HepG2 (cell line): Measurements from ENCODE around the gene AS3MT. TPM values are rescaled to one million over a fixed set of nuclear protein-coding genes. Genes with fewer than 3 reads are reported as not detected.

Source experiments
- ADNP ChIP-seq: sonication (generic); formaldehyde crosslinking; IDR thresholded peaks from 2 replicates; pipeline ENCODE4 v1.4.0; 2020; ENCODE audit warnings: missing genetic modification reagents
- CHD4 ChIP-seq: fragments of 200-600 bp; sonication (generic); IDR thresholded peaks from 2 replicates; pipeline ENCODE4 v1.7.0; 2017; ENCODE audit warnings: mild to moderate bottlenecking, low read length, borderline replicate concordance
- CREB1 ChIP-seq, 2 experiments: fragments of 450-650 bp in 1 of 2; IDR thresholded peaks; 2 replicates each; pipeline ENCODE4 v1.6.1; 2016 to 2017; ENCODE audit warnings: control low read depth in 1 of 2, mild to moderate bottlenecking in 1 of 2, missing compliant biosample characterization in 1 of 2, missing genetic modification characterization in 1 of 2
- GPN1 ChIP-seq: sonication (generic); formaldehyde crosslinking; IDR thresholded peaks from 2 replicates; pipeline ENCODE4 v1.5.1; 2020; ENCODE audit warnings: missing genetic modification reagents, borderline replicate concordance
- PLRG1 ChIP-seq: fragments of 450-650 bp; conservative IDR thresholded peaks from 2 replicates; pipeline ENCODE4 v1.6.1; 2016
- RBAK ChIP-seq: sonication (generic); formaldehyde crosslinking; IDR thresholded peaks from 2 replicates; pipeline ENCODE4 v1.5.1; 2020; ENCODE audit warnings: mild to moderate bottlenecking, missing genetic modification reagents
- SALL2 ChIP-seq: sonication (generic); formaldehyde crosslinking; IDR thresholded peaks from 2 replicates; pipeline ENCODE4 v1.8.1; 2023; ENCODE audit warnings: mild to moderate bottlenecking, missing genetic modification reagents, inconsistent platforms
- SETDB1 ChIP-seq: sonication (generic); formaldehyde crosslinking; IDR thresholded peaks from 2 replicates; pipeline ENCODE4 v1.5.1; 2020; ENCODE audit warnings: missing genetic modification reagents, mild to moderate bottlenecking, borderline replicate concordance
- SUZ12 ChIP-seq: fragments of 150-350 bp; IDR thresholded peaks from 2 replicates; pipeline ENCODE4 v1.6.1; 2014; ENCODE audit warnings: low read depth, low read length
- TBP ChIP-seq: sonication (generic); formaldehyde crosslinking; IDR thresholded peaks from 2 replicates; pipeline ENCODE4 v1.5.0; 2020; ENCODE audit warnings: missing genetic modification reagents
- ZFP1 ChIP-seq: IDR thresholded peaks from 2 replicates; pipeline ENCODE4 v1.6.1; 2016
- ZNF205 ChIP-seq: IDR thresholded peaks from 2 replicates; pipeline ENCODE4 v1.6.1; 2018; ENCODE audit warnings: missing biosample characterization, missing genetic modification reagents
- ZNF337 ChIP-seq: sonication (generic); formaldehyde crosslinking; IDR thresholded peaks from 2 replicates; pipeline ENCODE4 v1.5.1; 2020; ENCODE audit warnings: missing genetic modification reagents, low read depth, mild to moderate bottlenecking, borderline replicate concordance
- ZNF460 ChIP-seq: sonication (generic); formaldehyde crosslinking; IDR thresholded peaks from 2 replicates; pipeline ENCODE4 v1.5.1; 2020; ENCODE audit warnings: missing genetic modification reagents, mild to moderate bottlenecking, borderline replicate concordance
- ZSCAN20 ChIP-seq: sonication (generic); formaldehyde crosslinking; IDR thresholded peaks from 2 replicates; pipeline ENCODE4 v1.4.0; 2020; ENCODE audit warnings: missing genetic modification reagents, mild to moderate bottlenecking, borderline replicate concordance
- polyA plus RNA-seq, 8 experiments: library from polyadenylated mRNA; depleted of rRNA in 3 of 8; stranded (reverse) in 7 of 8; unstranded in 1 of 8; fragments of >200 nt; fragmentation: Illumina TruSeq in 4 of 8; extraction: Trizol in 4 of 8; gene quantifications; 2 replicates each; pipeline versions ENCODE4 v1.2.1 to v1.2.3, GENCODE V29; 2011 to 2016; ENCODE audit warnings: low read depth in 4 of 8, missing spikeins in 1 of 8, mixed read lengths in 1 of 8; ENCODE audit not compliant: insufficient read depth in 1 of 8
- total RNA-seq, 5 experiments: library from RNA; depleted of rRNA; stranded (reverse); fragments of >200 nt; fragmentation: Illumina TruSeq; extraction: Trizol; gene quantifications; 2 replicates each; pipeline ENCODE4 v1.2.3, GENCODE V29; 2016; ENCODE audit warnings: low read depth in 1 of 5
- TF ChIP-seq, protein P1 (sequence below): sonication (generic); formaldehyde crosslinking; IDR thresholded peaks from 2 replicates; pipeline ENCODE4 v1.5.1; 2020; ENCODE audit warnings: mild to moderate bottlenecking, missing genetic modification reagents, moderate library complexity
- TF ChIP-seq, protein P2 (sequence below): sonication (generic); formaldehyde crosslinking; IDR thresholded peaks from 2 replicates; pipeline ENCODE4 v1.8.1; 2023; ENCODE audit warnings: mild to moderate bottlenecking, missing genetic modification reagents, borderline replicate concordance
- TF ChIP-seq, protein P3 (sequence below): sonication (generic); formaldehyde crosslinking; IDR thresholded peaks from 2 replicates; pipeline ENCODE4 v1.5.0; 2020; ENCODE audit warnings: missing genetic modification reagents
- TF ChIP-seq, protein P4 (sequence below): sonication (generic); formaldehyde crosslinking; conservative IDR thresholded peaks from 2 replicates; pipeline ENCODE4 v1.4.0; 2020; ENCODE audit warnings: mild to moderate bottlenecking, missing genetic modification reagents, moderate library complexity
- TF ChIP-seq, protein P5 (sequence below): sonication (generic); formaldehyde crosslinking; IDR thresholded peaks from 2 replicates; pipeline ENCODE4 v1.8.1; 2022; ENCODE audit warnings: mild to moderate bottlenecking, missing genetic modification reagents

AS3MT gene
- total and polyA plus RNA-seq, 2 of the 13 experiments (the other 11 are each of a cell fraction or from before 2014, with no cell fraction given) = 8.7 to 17.4 TPM

DNA sequence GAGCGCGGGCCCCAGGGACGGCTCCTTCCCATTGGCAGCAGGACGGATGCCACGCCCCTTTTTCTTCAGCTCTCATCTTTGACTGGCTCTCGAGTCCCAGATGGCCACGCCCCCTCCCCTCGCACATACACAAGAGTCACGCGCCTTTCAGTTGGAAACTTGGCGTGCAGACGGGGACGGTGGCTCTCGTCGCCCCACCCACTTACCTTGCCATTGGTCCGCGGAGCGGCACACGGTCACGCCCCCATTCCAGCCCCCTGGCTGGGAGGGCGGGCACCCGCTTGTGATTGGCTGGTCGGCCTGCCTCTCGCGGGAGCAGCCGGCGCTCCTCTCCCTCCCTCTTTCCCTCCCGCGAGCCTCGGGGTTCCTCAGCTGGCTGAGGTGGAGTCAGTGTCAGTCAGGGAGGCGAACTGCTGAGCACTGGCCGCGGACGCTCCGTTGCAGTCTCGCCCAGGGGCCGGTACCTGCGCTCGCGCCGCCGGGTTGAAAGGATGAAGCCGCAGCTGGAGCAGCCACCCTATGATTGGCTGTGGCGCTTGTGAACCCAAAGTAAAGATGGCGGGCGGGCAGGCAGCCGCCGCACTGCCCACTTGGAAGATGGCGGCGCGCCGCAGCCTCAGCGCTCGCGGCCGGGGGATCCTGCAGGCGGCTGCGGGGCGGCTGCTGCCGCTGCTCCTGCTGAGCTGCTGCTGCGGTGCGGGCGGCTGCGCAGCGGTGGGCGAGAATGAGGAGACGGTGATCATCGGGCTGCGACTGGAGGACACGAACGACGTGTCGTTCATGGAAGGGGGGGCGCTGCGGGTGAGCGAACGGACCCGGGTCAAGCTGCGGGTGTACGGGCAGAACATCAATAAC lies 48.9 kb downstream of the AS3MT start, which contains the start of gene CNNM2 (continued):
- TF ChIP-seq, protein P1, sequence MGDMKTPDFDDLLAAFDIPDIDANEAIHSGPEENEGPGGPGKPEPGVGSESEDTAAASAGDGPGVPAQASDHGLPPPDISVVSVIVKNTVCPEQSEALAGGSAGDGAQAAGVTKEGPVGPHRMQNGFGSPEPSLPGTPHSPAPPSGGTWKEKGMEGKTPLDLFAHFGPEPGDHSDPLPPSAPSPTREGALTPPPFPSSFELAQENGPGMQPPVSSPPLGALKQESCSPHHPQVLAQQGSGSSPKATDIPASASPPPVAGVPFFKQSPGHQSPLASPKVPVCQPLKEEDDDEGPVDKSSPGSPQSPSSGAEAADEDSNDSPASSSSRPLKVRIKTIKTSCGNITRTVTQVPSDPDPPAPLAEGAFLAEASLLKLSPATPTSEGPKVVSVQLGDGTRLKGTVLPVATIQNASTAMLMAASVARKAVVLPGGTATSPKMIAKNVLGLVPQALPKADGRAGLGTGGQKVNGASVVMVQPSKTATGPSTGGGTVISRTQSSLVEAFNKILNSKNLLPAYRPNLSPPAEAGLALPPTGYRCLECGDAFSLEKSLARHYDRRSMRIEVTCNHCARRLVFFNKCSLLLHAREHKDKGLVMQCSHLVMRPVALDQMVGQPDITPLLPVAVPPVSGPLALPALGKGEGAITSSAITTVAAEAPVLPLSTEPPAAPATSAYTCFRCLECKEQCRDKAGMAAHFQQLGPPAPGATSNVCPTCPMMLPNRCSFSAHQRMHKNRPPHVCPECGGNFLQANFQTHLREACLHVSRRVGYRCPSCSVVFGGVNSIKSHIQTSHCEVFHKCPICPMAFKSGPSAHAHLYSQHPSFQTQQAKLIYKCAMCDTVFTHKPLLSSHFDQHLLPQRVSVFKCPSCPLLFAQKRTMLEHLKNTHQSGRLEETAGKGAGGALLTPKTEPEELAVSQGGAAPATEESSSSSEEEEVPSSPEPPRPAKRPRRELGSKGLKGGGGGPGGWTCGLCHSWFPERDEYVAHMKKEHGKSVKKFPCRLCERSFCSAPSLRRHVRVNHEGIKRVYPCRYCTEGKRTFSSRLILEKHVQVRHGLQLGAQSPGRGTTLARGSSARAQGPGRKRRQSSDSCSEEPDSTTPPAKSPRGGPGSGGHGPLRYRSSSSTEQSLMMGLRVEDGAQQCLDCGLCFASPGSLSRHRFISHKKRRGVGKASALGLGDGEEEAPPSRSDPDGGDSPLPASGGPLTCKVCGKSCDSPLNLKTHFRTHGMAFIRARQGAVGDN (CRISPR knock-in tag) = peak; percentile 71
- TF ChIP-seq CHD4 (no peak), ZNF460 (CRISPR knock-in tag) (no peak), SUZ12 (no peak), PLRG1 (no peak), RBAK (CRISPR knock-in tag) (no peak), ZNF337 (CRISPR knock-in tag) (no peak), GPN1 (CRISPR knock-in tag) (no peak), SALL2 (CRISPR knock-in tag) (peak; percentile 50; the same call in 1 of the 2 replicates), CREB1 (IDR thresholded peaks at IDR 0.05) (peak; percentile 79), CREB1 (CRISPR knock-in tag; IDR thresholded peaks at IDR 0.05) (peak; percentile 49), ZNF205 (no peak), SETDB1 (CRISPR knock-in tag) (no peak), ADNP (CRISPR knock-in tag) (no peak), ZFP1 (CRISPR knock-in tag) (no peak), ZSCAN20 (CRISPR knock-in tag) (peak; percentile 84), TBP (no peak)
- TF ChIP-seq, protein P2, sequence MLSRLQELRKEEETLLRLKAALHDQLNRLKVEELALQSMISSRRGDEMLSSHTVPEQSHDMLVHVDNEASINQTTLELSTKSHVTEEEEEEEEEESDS (CRISPR knock-in tag) = no peak
- TF ChIP-seq, protein P3, sequence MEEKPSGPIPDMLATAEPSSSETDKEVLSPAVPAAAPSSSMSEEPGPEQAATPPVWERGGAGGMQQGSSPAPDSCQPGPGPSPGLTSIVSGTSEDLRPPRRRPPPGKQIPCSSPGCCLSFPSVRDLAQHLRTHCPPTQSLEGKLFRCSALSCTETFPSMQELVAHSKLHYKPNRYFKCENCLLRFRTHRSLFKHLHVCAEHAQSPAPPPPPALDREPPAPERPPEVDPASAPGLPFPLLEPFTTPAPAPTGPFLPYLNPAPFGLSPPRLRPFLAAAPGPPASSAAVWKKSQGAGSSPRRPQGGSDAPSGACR (CRISPR knock-in tag) = no peak
- TF ChIP-seq, protein P4, sequence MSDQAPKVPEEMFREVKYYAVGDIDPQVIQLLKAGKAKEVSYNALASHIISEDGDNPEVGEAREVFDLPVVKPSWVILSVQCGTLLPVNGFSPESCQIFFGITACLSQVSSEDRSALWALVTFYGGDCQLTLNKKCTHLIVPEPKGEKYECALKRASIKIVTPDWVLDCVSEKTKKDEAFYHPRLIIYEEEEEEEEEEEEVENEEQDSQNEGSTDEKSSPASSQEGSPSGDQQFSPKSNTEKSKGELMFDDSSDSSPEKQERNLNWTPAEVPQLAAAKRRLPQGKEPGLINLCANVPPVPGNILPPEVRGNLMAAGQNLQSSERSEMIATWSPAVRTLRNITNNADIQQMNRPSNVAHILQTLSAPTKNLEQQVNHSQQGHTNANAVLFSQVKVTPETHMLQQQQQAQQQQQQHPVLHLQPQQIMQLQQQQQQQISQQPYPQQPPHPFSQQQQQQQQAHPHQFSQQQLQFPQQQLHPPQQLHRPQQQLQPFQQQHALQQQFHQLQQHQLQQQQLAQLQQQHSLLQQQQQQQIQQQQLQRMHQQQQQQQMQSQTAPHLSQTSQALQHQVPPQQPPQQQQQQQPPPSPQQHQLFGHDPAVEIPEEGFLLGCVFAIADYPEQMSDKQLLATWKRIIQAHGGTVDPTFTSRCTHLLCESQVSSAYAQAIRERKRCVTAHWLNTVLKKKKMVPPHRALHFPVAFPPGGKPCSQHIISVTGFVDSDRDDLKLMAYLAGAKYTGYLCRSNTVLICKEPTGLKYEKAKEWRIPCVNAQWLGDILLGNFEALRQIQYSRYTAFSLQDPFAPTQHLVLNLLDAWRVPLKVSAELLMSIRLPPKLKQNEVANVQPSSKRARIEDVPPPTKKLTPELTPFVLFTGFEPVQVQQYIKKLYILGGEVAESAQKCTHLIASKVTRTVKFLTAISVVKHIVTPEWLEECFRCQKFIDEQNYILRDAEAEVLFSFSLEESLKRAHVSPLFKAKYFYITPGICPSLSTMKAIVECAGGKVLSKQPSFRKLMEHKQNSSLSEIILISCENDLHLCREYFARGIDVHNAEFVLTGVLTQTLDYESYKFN = no peak
- TF ChIP-seq, protein P5, sequence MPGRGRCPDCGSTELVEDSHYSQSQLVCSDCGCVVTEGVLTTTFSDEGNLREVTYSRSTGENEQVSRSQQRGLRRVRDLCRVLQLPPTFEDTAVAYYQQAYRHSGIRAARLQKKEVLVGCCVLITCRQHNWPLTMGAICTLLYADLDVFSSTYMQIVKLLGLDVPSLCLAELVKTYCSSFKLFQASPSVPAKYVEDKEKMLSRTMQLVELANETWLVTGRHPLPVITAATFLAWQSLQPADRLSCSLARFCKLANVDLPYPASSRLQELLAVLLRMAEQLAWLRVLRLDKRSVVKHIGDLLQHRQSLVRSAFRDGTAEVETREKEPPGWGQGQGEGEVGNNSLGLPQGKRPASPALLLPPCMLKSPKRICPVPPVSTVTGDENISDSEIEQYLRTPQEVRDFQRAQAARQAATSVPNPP = no peak
